HepG2 (cell line): ENCODE results near the gene RIIAD1. TPM values are rescaled to one million over a fixed set of nuclear protein-coding genes. Genes with fewer than 3 reads are reported as not detected.

Source experiments
- ARNT2 ChIP-seq: sonication (generic); formaldehyde crosslinking; IDR thresholded peaks from 2 replicates; pipeline ENCODE4 v1.8.0; 2022; ENCODE audit warnings: mild to moderate bottlenecking, low read depth, missing genetic modification reagents, moderate library complexity
- ATF4 ChIP-seq, 2 experiments: fragments of 450-650 bp in 1 of 2; sonication (generic) in 1 of 2; formaldehyde crosslinking; IDR thresholded peaks; 2 replicates each; pipeline versions ENCODE4 v1.5.0 to v1.8.0; 2020 to 2022; ENCODE audit warnings: mild to moderate bottlenecking in 1 of 2, missing genetic modification reagents in 1 of 2
- BHLHE40 ChIP-seq: IDR thresholded peaks from 2 replicates; pipeline ENCODE4 v1.6.1; 2011; ENCODE audit warnings: low read length, improper control_type of control experiment
- CHCHD3 ChIP-seq: sonication (generic); formaldehyde crosslinking; IDR thresholded peaks from 2 replicates; pipeline ENCODE4 v1.8.0; 2022; ENCODE audit warnings: mild to moderate bottlenecking, missing genetic modification reagents, moderate library complexity
- HDAC6 ChIP-seq: fragments of 200-600 bp; sonication (generic); IDR thresholded peaks from 2 replicates; pipeline ENCODE4 v1.7.0; 2017; ENCODE audit warnings: mild to moderate bottlenecking, antibody characterized with exemption, low read length, low read depth
- IKZF1 ChIP-seq: fragments of 450-650 bp; IDR thresholded peaks from 2 replicates; pipeline ENCODE4 v1.7.1; 2016
- IRX3 ChIP-seq: sonication (generic); formaldehyde crosslinking; IDR thresholded peaks from 2 replicates; pipeline ENCODE4 v1.8.1; 2023; ENCODE audit warnings: mild to moderate bottlenecking, low read depth, missing genetic modification reagents, borderline replicate concordance
- TSC22D2 ChIP-seq: sonication (generic); formaldehyde crosslinking; IDR thresholded peaks from 2 replicates; pipeline ENCODE4 v1.5.1; 2020; ENCODE audit warnings: missing genetic modification reagents, mild to moderate bottlenecking, borderline replicate concordance
- ZBTB40 ChIP-seq, 2 experiments: fragments of 450-650 bp in 1 of 2; sonication (generic) in 1 of 2; formaldehyde crosslinking in 1 of 2; IDR thresholded peaks; 2 replicates each; pipeline versions ENCODE4 v1.6.1 to v1.8.0; 2016 to 2022; ENCODE audit warnings: antibody characterized with exemption in 1 of 2, mild to moderate bottlenecking in 1 of 2, missing genetic modification reagents in 1 of 2
- ZFX ChIP-seq: sonication (generic); formaldehyde crosslinking; IDR thresholded peaks from 2 replicates; pipeline ENCODE4 v1.4.0; 2020; ENCODE audit warnings: mild to moderate bottlenecking, low read depth, missing genetic modification reagents, moderate library complexity
- ZKSCAN5 ChIP-seq: sonication (generic); formaldehyde crosslinking; IDR thresholded peaks from 2 replicates; pipeline ENCODE4 v1.5.1; 2020; ENCODE audit warnings: mild to moderate bottlenecking, missing genetic modification reagents
- ZNF777 ChIP-seq: sonication (generic); formaldehyde crosslinking; IDR thresholded peaks from 2 replicates; pipeline ENCODE4 v1.4.0; 2020; ENCODE audit warnings: missing genetic modification reagents
- ZNF800 ChIP-seq: sonication (generic); formaldehyde crosslinking; IDR thresholded peaks from 2 replicates; pipeline ENCODE4 v1.4.0; 2020; ENCODE audit warnings: missing genetic modification reagents
- ZSCAN9 ChIP-seq: IDR thresholded peaks from 2 replicates; pipeline ENCODE4 v1.6.1; 2016; ENCODE audit warnings: borderline replicate concordance
- ZZZ3 ChIP-seq: sonication (generic); formaldehyde crosslinking; IDR thresholded peaks from 2 replicates; pipeline ENCODE4 v1.4.0; 2020; ENCODE audit warnings: missing genetic modification reagents, mild to moderate bottlenecking, borderline replicate concordance
- polyA plus RNA-seq, 8 experiments: library from polyadenylated mRNA; depleted of rRNA in 3 of 8; stranded (reverse) in 7 of 8; unstranded in 1 of 8; fragments of >200 nt; fragmentation: Illumina TruSeq in 4 of 8; extraction: Trizol in 4 of 8; gene quantifications; 2 replicates each; pipeline versions ENCODE4 v1.2.1 to v1.2.3, GENCODE V29; 2011 to 2016; ENCODE audit warnings: low read depth in 4 of 8, missing spikeins in 1 of 8, mixed read lengths in 1 of 8; ENCODE audit not compliant: insufficient read depth in 1 of 8
- total RNA-seq, 5 experiments: library from RNA; depleted of rRNA; stranded (reverse); fragments of >200 nt; fragmentation: Illumina TruSeq; extraction: Trizol; gene quantifications; 2 replicates each; pipeline ENCODE4 v1.2.3, GENCODE V29; 2016; ENCODE audit warnings: low read depth in 1 of 5

The RIIAD1 gene
- total and polyA plus RNA-seq, 2 of the 13 experiments (the other 11 are each of a cell fraction or from before 2014, with no cell fraction given): not detected

- TF ChIP-seq ZBTB40 (IDR thresholded peaks at IDR 0.05) (no peak), ZBTB40 (CRISPR knock-in tag; IDR thresholded peaks at IDR 0.05) (peak; percentile 83), CHCHD3 (CRISPR knock-in tag) (no peak), ZFX (CRISPR knock-in tag) (peak; percentile 91), ATF4 (CRISPR knock-in tag; IDR thresholded peaks at IDR 0.05) (no peak), ZKSCAN5 (CRISPR knock-in tag) (no peak), TSC22D2 (CRISPR knock-in tag) (no peak), IRX3 (CRISPR knock-in tag) (peak; percentile 79; the same call in 1 of the 2 replicates), BHLHE40 (no peak), ZSCAN9 (CRISPR knock-in tag) (no peak; the same call in 1 of the 2 replicates), ZNF800 (CRISPR knock-in tag) (peak; percentile 29; the same call in 1 of the 2 replicates), ARNT2 (CRISPR knock-in tag) (no peak), HDAC6 (no peak), ZZZ3 (CRISPR knock-in tag) (no peak; the same call in 1 of the 2 replicates), IKZF1 (no peak), ZNF777 (peak; percentile 75)
Measured at GRCh38 chr1:151762941-151763921, 41.9 kb downstream of the RIIAD1 start, which contains the start of gene MRPL9 (continued).
